Smooth muscle cell (in vitro differentiated cells): ENCODE data around the gene SLC45A1. TPM values are rescaled to one million over a fixed set of nuclear protein-coding genes. Genes with fewer than 3 reads are reported as not detected.

Source experiments
- DNase-seq: peaks from one replicate; lab custom pipeline; 2025; ENCODE audit not compliant: unreplicated experiment; lab: John Stamatoyannopoulos, UW
- H2AFZ ChIP-seq: fragments of 200-600 bp; sonication (generic); 2 replicates; pipeline ENCODE4 v1.6.0; 2016; ENCODE audit warnings: antibody characterized with exemption, low read depth, mild to moderate bottlenecking
- H3F3A ChIP-seq: fragments of 200-600 bp; sonication (generic); 2 replicates; pipeline ENCODE4 v1.6.0; 2017; ENCODE audit warnings: antibody characterized with exemption, low read depth
- H3K27ac ChIP-seq: fragments of 200-600 bp; sonication (generic); 2 replicates; pipeline ENCODE4 v1.5.1; 2016; ENCODE audit warnings: low read depth, mild to moderate bottlenecking
- H3K27me3 ChIP-seq: fragments of 200-600 bp; sonication (generic); 2 replicates; pipeline ENCODE4 v1.6.1; 2016; ENCODE audit warnings: low read depth, mild to moderate bottlenecking
- H3K36me3 ChIP-seq: fragments of 200-600 bp; sonication (generic); 2 replicates; pipeline ENCODE4 v1.5.1; 2016; ENCODE audit warnings: low read depth
- H3K4me1 ChIP-seq: fragments of 200-600 bp; sonication (generic); 2 replicates; pipeline ENCODE4 v1.5.1; 2016; ENCODE audit warnings: low read depth
- H3K4me2 ChIP-seq: fragments of 200-600 bp; sonication (generic); 2 replicates; pipeline ENCODE4 v1.6.0; 2016; ENCODE audit warnings: mild to moderate bottlenecking
- H3K4me3 ChIP-seq: fragments of 200-600 bp; sonication (generic); 2 replicates; pipeline ENCODE4 v1.5.1; 2016; ENCODE audit warnings: mild to moderate bottlenecking
- H3K79me2 ChIP-seq: fragments of 200-600 bp; sonication (generic); 2 replicates; pipeline ENCODE4 v1.6.0; 2016; ENCODE audit warnings: low read depth, mild to moderate bottlenecking
- H3K9ac ChIP-seq: fragments of 200-600 bp; sonication (generic); 2 replicates; pipeline ENCODE4 v1.6.0; 2016; ENCODE audit warnings: low read depth
- H3K9me3 ChIP-seq: fragments of 200-600 bp; sonication (generic); replicated peaks from 2 replicates; pipeline ENCODE4 v1.5.1; 2016; ENCODE audit warnings: low read depth
- H4K20me1 ChIP-seq: fragments of 200-600 bp; sonication (generic); 2 replicates; pipeline ENCODE4 v1.6.0; 2016; ENCODE audit warnings: low read depth
- WGBS: methylation state at CpG from one replicate; pipeline ENCODE4 v1.1.7; 2016; ENCODE audit warnings: low lambda C conversion rate; 5-methylcytosine and 5-hydroxymethylcytosine counted together
- polyA plus RNA-seq: library from polyadenylated mRNA; unstranded; fragments of >200 nt; fragmentation: Nextera tagmentation; extraction: Ambion mirVana; gene quantifications from 2 replicates; pipeline ENCODE4 v1.2.1, GENCODE V29; 2016
- total RNA-seq: library from RNA; depleted of rRNA; stranded (reverse); fragments of >200 nt; gene quantifications from 2 replicates; pipeline ENCODE4 v1.2.3, GENCODE V29; 2014
- TF ChIP-seq, protein P1 (sequence below): fragments of 200-600 bp; sonication (generic); IDR thresholded peaks from 2 replicates; pipeline ENCODE4 v1.5.1; 2017; ENCODE audit warnings: borderline replicate concordance, mild to moderate bottlenecking, antibody characterized with exemption; ENCODE audit not compliant: insufficient read depth, poor library complexity, severe bottlenecking

Gene SLC45A1
- total and polyA plus RNA-seq, 2 experiments from 2014 or later: 1.7 to 1.8 TPM

DNA sequence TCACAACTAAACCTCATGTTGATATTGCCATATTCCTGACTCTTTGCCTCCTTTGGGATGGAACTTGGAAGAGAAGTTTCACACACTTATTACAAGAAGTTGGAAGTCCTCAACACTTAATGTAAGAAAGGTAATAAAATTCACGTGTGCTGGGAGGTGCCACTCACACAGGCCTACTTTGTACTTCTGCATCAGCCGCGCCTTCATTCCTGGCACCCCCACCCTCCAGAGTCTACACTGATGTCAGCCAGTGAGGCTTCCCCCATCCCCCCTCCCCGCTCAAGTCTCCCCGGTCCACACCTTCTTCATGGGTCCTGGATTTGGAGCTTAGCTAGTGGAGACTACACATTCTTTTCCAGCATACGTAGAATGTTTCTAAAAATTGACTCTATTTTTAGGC lies 24.8 kb upstream of the SLC45A1 start:
- Histone ChIP-seq H3K4me3 (no peak overlapping the region), H3K4me1 (no peaks in the 10 kb centered on the region), H3K9ac (no peak overlapping the region), H4K20me1 (no peaks in the 10 kb centered on the region), H3K79me2 (no peaks in the 10 kb centered on the region), H3K9me3 (no peaks in the 10 kb centered on the region), H3K27ac (no peak overlapping the region), H3F3A (no peaks in the 10 kb centered on the region), H3K4me2 (no peak overlapping the region), H3K27me3 (no peaks in the 10 kb centered on the region), H3K36me3 (no peaks in the 10 kb centered on the region), H2AFZ (no peak overlapping the region)
- TF ChIP-seq, protein P1, sequence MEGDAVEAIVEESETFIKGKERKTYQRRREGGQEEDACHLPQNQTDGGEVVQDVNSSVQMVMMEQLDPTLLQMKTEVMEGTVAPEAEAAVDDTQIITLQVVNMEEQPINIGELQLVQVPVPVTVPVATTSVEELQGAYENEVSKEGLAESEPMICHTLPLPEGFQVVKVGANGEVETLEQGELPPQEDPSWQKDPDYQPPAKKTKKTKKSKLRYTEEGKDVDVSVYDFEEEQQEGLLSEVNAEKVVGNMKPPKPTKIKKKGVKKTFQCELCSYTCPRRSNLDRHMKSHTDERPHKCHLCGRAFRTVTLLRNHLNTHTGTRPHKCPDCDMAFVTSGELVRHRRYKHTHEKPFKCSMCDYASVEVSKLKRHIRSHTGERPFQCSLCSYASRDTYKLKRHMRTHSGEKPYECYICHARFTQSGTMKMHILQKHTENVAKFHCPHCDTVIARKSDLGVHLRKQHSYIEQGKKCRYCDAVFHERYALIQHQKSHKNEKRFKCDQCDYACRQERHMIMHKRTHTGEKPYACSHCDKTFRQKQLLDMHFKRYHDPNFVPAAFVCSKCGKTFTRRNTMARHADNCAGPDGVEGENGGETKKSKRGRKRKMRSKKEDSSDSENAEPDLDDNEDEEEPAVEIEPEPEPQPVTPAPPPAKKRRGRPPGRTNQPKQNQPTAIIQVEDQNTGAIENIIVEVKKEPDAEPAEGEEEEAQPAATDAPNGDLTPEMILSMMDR: no peak
- WGBS: 73% methylated on average over 6 of the region's 6 CpGs
- no peak for DNase-seq

DNA sequence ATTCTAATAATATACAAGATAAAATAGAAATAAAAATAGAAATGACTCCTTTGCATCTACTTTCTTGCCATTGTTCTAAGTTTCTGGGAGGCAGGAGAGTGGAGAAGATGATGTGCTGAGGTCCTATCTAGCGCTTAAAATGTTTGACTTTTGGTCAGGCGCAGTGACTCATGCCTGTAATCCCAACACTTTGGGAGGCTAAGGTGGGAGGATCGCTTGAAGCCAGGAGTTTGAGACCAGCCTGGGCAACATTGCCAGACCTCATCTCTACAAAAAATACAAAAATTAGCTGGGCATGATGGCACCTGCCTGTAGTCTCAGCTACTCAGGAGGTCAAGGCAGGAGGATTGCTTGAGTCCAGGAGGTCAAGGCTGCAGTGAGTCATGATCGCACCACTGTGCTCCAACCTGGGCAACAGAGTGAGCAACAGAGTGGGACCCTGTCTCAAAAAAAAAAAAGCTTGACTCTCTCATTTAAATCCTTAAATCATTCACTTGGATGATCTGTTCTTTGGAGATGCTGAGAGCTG lies 24.2 kb upstream of the SLC45A1 start:
- Histone ChIP-seq H3K36me3 (no peaks in the 10 kb centered on the region), H3K4me1 (no peaks in the 10 kb centered on the region), H3K4me2 (no peak overlapping the region), H3K9ac (no peak overlapping the region), H4K20me1 (no peaks in the 10 kb centered on the region), H3K27me3 (no peaks in the 10 kb centered on the region), H3F3A (no peaks in the 10 kb centered on the region), H2AFZ (no peak overlapping the region), H3K27ac (no peak overlapping the region), H3K79me2 (no peaks in the 10 kb centered on the region), H3K9me3 (no peaks in the 10 kb centered on the region), H3K4me3 (no peak overlapping the region)
- WGBS: 89% methylated on average over 4 of the region's 4 CpGs
- DNase-seq: no peak
- TF ChIP-seq, protein P1: no peak

DNA sequence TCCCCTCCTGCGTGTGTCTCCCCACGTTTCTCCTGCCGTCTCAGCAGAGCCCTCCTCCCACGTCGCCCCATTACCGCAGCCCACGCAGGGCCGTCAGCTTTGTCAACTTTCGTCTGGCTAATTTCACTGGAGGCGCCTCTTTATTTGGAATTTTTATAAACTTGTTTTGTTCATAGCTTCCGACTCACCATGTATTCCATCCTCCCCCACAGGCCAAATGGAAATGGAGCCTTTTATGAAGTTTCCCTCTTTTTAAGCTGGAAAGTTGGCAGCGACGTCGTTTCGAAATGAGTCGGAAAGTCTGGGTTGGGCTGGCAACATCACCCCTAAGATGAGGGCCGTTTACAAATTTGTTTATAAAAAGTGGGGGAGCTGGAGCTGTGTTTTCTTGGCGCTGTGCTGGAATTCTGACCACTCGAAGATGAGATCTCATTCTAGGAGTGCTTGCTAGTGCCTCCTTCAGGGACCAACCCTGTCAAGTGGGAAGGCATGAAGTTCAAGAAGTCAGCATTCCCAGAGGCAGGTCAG lies 23.7 kb upstream of the SLC45A1 start:
- TF ChIP-seq, protein P1: no peak
- no peak for DNase-seq
- H3K79me2 ChIP-seq: no peaks in the 10 kb centered on the region
- no peaks in the 10 kb centered on the region for H3K36me3 ChIP-seq
- H3K4me2 ChIP-seq: no peak overlapping the region
- H3K4me1 ChIP-seq: no peaks in the 10 kb centered on the region
- H2AFZ ChIP-seq: no peak overlapping the region
- no peaks in the 10 kb centered on the region for H3K9me3 ChIP-seq
- no peaks in the 10 kb centered on the region for H3K27me3 ChIP-seq
- no peak overlapping the region for H3K9ac ChIP-seq
- WGBS: 59% methylated on average over 19 of the region's 19 CpGs
- no peaks in the 10 kb centered on the region for H4K20me1 ChIP-seq
- no peaks in the 10 kb centered on the region for H3F3A ChIP-seq
- no peak overlapping the region for H3K4me3 ChIP-seq
- H3K27ac ChIP-seq: no peak overlapping the region

GRCh38 chr1:8297245-8297644 lies 20.7 kb upstream of the SLC45A1 start:
- Histone ChIP-seq H3K27me3 (no peaks in the 10 kb centered on the region), H2AFZ (no peak overlapping the region), H3K9ac (no peak overlapping the region), H3F3A (no peaks in the 10 kb centered on the region), H3K9me3 (no peaks in the 10 kb centered on the region), H3K27ac (no peak overlapping the region), H3K4me2 (no peak overlapping the region), H4K20me1 (no peaks in the 10 kb centered on the region), H3K4me1 (peaks cover 6% of the 10 kb centered on the region), H3K36me3 (no peaks in the 10 kb centered on the region), H3K4me3 (no peak overlapping the region), H3K79me2 (no peaks in the 10 kb centered on the region)
- WGBS: 90% methylated on average over 4 of the region's 4 CpGs
- DNase-seq: no peak
- TF ChIP-seq, protein P1: no peak
